ENCODE data around the gene SLC26A6.

GRCh38 chr3:48597408-48597800, 37.9 kb downstream of the SLC26A6 start:
- TF ChIP-seq, protein P1, sequence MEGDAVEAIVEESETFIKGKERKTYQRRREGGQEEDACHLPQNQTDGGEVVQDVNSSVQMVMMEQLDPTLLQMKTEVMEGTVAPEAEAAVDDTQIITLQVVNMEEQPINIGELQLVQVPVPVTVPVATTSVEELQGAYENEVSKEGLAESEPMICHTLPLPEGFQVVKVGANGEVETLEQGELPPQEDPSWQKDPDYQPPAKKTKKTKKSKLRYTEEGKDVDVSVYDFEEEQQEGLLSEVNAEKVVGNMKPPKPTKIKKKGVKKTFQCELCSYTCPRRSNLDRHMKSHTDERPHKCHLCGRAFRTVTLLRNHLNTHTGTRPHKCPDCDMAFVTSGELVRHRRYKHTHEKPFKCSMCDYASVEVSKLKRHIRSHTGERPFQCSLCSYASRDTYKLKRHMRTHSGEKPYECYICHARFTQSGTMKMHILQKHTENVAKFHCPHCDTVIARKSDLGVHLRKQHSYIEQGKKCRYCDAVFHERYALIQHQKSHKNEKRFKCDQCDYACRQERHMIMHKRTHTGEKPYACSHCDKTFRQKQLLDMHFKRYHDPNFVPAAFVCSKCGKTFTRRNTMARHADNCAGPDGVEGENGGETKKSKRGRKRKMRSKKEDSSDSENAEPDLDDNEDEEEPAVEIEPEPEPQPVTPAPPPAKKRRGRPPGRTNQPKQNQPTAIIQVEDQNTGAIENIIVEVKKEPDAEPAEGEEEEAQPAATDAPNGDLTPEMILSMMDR (IDR thresholded peaks at IDR 0.05) = no peak
- TF ChIP-seq POLR2A (IDR thresholded peaks at IDR 0.05) = no peak

Measured in tibial nerve (tissue), 3 donors.